Activated CD4-positive, alpha-beta T cell treated with anti-CD3 and anti-CD28 coated beads, Interleukin-2, amount 50 U/mL, for 1 hour (primary cell): ENCODE measurements around the gene KIAA1958.

ENCODE experiments used
- DNase-seq: peaks from one replicate; pipeline ENCODE4 v3.0.0-alpha.2; 2020

The KIAA1958 gene

DNA sequence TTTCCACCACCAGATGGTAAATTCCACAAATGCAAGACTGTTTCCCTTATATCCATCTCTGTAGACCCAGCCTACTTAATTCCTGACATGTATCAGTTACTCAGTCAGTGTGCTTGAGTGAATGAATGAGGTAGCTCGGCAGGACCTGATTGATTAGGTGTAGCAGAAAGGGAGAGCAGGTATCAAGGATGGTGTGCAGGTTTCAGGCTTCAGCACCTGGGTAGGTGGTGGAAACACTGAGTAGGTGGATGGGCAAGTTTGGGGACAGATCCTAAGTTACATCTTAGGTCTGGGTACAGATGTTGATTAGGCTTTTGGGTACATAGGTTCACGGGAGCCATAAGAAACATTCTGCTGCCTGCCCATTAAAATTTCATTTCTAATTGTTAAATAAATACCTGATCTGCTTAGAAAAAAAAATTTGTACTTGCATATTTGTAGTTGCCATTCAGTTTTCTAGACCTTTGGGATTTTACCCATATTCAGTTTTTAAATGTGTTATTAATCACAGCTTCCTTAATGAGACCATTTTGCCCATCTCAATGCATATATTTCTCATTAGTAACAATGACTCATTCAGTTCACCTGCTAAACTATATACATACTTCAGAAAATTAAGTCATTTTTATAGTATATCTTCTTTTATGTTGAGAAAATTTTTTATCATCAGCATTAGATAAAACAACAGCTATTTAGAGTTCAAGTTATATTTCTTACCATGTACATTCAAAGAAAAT is 119.5 kb downstream of the KIAA1958 start:
- no peak for DNase-seq

DNA sequence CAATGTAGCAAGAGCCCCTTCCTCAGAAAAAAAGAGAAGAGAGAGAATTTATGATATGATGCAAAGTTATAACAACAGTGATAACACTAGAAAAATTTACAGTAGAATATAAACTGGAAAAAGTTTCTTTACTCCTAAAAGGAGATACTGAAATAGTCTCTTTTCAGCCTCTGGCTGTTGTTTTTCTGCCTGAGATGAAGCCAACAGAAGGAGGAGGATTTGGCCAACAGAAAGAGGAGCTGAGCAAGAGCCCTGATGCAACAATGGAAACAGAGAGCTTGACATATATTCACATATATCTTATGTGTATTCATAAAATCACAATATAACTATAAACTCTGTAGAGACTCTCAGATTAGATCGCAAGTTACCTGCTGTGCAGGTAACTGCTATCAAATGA is 122.2 kb downstream of the KIAA1958 start:
- no peak for DNase-seq

DNA sequence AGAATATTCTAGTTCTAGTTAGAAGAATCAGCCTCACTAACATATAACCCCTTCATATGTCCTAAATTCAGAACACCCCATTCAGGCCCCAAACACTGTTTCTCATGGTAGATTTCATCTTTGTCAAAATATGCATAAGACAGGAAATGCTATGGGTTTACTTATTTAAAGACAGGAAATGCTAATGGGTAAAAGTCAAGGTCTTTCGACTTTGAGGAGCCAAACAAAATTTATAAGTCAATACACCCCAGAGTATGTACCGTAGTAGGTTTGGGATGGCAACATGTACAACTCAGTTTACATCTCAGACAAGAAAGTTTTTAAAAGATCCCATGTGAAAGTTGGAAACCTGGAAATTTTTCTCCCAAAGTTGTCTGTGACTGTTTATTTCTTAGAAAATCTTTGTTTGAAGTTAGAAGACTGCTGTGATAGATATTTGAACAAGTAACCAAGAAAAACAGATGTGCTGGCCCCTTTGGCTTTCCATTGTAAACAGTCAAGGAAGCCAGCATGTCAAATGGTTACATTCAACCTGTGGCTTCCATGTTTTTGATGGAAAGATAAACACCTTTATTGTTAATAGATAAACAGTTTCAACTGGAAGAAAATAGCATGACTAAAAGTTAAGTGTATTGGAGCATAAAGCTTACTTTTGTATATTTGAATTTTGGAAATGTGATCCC is 129.1 kb downstream of the KIAA1958 start:
- no peak for DNase-seq

DNA sequence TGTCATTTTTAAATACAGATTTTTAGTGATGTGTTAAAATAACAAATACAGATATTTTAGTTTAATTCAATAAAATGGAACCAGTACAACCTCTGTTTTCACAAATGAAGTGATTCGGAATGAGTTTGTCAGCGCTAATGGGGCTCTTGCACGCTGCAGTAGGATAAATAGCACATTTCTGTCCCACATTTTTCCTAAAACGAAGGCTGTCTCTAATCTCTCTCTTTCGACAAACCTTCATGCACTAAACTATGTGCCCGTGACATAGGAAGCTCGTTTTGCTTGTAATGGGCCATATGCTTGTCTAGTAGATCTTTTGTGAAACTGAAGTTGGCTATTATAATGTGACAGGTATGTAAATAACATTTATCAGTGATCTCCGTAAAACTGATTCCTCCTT is 130.7 kb downstream of the KIAA1958 start:
- no peak for DNase-seq

DNA sequence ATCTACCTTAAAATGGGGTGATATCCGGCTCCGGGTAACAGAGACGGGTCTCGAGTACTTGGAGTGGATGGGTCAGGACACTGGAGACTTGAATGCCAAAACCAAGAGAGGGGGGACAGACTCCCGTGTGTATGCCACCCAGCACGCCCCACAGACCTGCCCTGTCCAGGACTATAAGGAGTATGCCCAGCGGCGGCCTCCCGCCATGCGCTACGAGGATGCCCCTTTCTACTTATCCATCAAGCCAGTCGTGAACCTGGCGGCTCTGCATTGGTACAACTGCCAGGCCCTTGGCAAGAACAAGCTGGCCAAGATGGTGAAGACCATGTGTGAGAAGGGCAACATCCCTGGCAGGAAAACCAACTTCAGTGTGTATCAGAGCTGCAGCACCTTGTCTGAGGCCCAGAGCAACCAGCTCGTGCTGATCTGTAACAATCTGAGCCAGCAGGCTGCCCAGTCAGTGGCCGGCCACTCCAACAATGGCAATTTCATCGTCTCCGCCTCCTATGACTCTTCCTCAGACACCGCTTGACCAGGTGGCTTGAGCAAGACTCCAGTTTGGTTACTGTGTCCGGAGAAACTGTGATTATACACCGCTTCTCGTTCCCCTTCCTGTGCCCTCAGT is 131.9 kb downstream of the KIAA1958 start:
- no peak for DNase-seq

DNA sequence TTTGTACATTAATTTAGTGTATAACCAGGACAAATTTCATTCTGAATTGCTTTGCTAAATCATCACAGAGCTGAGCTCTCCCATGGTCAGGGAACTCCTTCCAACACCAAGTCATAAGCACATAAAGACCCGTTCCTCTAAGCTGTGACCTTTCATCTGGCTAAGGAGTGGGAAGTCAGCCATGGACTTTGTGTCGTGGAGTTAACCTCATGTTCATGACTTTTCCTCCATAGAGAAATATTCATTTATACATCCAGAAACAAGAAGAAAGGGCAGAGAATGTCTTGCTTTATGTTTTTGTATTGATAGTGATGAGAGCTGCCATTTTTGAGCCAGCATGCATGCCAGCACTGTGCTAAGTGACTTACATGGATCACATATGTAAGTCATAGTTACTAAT is 133.8 kb downstream of the KIAA1958 start:
- no peak for DNase-seq

DNA sequence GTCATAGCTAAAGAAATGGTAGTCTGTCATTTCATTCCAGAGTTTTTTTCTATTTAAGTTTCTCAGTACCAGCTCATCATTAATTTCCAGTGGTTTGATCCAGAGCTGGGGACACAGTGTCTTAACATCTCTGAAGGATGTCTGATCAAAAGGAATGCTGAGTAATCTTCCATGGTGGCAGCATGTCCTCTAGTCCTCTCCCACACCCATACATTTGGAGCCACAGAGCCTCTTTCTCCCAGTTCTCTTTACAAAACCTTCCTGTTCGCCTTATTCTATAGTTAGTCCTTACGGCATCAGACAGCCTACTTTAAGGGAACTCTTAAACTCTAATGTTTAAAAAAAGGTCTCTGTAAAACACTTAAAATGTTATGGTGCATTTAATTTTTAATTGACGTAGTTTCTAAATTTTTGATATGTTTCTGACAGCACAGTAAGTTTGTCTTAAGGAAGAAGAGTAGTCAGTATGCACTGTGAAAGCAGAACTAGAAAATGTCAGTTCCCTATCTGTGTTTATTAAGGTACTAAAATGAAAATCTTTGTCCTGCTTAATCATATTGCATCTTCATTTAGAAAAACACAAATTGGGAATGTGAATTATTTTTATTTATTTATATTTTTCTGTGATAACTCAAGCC is 134.5 kb downstream of the KIAA1958 start:
- no peak for DNase-seq

DNA sequence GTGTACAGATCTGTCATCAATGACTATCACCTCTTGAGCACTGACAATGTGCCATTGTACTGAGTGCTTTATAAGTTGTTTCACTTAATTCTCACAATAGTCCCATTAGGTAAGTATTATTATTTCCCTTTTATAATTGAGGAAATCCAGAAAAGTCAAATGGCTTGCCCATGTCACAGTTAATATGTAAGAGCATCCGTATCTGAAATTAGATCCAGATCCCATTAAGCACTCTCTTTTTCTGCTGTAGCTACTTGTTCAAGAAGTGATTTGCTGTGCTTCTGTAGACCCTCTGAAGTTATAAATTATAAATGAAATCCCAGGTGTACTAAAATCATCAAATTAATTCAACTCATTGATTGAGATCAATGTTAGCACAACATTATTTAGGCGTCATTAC is 136.6 kb downstream of the KIAA1958 start:
- no peak for DNase-seq

DNA sequence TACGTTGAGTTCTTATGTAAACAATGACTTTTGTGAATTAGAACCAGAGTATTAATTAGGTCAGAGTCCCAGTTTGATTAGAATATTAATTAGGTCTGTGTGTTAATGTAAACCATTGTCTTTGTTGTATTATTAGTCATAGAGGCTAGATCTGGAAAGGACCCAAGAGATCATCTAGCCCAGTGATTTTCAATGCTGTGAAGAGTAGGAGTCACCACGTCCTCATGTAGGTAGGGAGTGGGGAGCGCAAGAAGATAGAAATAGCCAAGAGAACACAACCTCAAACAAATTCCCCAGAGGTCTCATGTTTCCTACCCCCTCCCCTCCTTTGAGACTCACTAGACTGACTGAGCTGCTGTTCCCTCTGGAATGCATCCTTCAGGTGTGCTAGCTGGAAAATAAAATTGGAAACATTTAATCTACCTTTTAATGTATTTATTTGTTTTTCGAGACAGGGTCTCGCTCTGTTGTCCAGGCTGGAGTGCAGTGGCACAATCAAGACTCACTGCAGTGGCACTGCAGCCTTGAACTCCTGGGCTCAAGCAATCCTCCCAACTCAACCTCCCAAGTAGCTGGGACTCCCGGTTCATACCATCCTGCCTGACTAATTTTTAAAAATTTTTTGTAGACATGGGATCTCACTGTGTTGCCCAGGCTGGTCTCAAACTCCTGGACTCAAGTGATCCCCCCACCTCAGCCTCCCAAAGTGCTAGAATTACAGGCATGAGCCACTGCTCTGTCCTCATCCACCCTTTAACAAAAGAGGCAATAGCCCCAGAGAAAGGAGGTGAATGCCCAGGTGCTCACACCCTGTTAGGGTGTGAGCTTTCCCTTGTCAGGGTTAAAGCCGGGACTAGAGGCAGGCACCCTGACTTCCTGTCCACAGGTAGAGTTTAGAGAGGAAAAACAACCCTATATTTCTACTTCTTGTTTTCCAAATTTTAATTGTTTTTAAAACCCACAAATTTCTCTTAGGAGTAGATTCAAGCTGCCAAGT is 138.4 kb downstream of the KIAA1958 start:
- DNase-seq, result no peak

DNA sequence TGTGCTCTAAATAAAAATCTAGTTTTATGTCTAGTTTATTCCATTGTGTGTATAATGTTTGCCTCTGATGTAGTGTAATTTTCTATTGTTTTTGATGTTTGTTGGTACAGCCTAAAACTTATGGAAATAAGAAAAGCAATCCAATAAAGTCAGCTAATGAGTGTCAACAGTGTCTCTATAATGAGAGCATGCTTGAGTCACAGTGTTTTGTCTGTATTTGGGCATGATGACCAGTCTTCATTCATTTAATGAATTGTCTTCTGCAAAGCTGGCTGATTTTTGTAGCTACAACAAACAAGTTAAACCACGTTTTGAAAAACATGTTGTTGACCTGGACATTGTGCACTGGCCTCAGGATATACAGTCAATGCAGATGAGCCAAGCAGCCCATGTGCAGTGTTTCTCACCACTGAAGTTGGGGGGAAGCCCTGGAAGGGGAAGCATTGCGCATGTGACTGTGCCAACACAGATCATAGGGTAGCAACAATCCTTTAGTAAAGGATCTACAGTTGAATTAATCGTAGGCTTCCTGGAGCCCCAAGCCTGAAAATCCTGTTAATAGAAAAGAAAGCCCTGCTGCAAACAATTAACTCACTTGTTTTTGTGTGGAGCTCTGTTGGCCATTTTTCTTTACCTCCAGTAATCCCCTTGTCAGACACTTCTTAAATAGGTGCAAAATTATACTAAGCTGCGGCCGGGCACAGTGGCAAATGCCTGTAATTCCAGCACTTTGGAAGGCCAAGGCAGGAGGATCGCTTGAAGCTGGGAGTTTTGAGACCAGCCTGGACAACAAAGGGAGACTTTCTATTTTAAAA is 143.3 kb downstream of the KIAA1958 start:
- no peak for DNase-seq

DNA sequence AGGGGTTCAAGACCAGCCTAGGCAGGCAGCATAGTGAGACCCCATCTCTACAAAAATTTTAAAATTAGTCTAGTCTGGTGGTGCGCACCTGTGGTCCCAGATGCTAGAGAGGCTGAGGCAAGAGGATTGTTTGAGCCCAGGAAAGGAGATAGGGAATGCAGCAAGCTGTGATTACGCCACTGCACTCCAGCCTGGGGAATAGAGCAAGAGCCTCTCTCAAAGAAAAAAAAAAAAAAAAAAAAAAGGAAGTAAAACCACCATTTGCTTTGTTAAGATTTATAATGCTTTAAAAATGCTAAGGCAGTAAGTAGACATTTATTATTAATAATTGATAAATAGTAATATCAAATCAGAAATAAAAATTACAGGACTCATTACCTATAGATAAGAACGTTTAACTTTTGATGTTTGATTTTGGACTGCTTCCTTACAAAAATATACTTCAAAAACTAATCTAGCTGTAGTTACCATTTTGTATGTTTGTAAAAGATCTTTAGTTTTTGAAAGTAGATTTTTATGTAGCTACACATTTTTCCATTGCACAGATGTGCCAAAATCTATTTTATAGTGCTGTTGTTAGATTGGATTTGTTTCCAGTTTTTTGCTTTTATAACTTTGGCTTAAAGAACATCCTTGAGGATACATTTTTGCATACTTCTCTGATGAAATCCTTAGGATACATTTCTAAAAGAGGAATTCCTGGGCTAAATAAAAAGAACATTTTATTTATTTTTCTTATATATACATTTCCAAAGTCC is 144.9 kb downstream of the KIAA1958 start:
- DNase-seq, result no peak

DNA sequence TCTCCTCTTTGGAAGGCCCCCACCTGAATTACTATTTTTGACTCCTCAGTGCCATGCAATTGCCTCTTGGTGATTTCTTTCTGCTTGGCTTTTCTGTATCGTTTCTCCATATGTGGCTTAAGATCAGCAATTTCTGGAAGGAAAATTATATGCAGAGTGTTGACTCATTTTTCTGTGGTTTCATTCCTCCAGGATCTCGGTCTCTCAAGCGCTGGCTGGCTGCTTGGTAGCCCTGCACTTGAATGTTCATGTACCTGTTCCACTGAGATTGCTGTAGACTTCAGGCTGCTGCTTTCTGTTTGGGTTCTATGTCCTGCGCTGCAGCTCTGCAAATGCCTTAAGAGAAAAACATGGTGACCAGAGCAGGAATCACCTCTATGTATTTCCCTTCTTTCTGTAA is 153.7 kb downstream of the KIAA1958 start:
- no peak for DNase-seq

DNA sequence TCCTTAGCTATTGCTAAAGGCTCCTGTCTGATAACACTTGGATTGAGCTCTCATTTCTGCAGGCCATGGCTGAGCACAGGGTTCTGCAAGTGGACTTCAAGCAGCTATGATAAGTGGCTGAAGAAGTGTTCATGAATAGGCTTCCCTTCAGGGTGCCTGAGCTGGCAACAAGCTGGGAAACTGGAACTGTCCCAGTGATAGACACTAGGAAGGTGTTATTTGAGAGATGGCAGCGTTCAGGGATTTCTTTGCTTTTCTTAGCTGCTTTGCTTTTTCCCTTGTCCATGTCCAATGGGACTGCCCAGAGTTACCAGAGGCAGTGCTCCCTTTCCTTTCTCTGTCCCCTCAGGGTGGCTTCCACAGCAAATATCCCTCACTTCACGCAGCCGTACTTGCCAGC is 155.5 kb downstream of the KIAA1958 start:
- DNase-seq, result no peak

DNA sequence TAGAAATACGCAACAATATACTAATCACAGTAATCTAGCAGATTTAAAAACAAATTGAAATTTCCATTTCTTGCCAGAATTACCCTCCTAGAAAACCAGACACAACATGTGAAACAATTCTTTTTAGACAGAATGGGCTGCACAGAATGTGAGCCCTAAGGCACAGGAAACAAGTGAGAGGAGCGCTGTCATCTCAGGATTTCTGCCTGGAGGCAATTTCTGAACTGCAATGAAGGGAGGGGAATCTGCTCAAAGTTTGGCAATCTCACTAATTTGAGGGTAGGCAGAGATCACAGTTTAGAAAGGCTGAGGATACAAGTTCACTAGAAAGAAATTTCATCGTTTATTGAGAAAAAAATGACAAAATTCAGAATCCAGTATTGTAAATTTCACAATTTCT is 161.0 kb downstream of the KIAA1958 start:
- DNase-seq, result no peak

DNA sequence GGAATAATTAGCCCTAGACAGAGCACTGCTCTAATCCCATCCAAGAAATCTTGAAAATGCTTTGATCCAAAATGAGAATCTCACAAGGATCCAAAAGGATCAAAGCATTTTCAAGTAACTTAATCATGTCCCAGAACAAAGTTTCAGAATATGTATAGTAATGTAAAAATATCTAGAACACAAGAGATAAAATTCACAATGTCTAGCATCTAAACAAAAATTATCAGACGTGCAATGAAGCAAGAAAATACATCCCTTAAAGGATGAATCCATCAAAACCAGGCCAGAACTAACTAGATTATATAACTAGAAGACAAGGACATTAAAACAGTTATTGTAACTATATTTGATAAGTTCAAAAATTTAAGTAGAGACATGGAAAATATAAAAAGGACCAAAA is 162.0 kb downstream of the KIAA1958 start:
- no peak for DNase-seq

DNA sequence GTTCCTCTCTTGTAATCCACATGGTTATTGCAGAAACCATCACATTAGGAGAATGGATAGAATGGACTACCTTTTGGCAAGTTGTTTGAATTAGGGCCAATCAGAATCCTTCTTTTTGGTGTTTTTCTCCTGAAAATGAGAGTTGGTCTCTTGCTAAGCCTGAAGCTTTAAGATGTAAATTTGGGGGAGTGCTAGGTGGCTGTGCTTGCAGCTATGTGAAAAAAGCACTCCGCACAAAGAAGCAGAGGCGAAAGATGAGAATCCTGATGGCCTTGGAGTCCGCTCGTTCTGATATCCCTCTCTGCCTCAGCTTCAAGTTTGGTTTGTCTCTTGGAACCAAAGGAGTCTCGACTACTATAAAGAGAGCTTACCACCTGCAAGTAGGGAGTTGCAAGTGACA is 167.7 kb downstream of the KIAA1958 start:
- DNase-seq, result no peak

DNA sequence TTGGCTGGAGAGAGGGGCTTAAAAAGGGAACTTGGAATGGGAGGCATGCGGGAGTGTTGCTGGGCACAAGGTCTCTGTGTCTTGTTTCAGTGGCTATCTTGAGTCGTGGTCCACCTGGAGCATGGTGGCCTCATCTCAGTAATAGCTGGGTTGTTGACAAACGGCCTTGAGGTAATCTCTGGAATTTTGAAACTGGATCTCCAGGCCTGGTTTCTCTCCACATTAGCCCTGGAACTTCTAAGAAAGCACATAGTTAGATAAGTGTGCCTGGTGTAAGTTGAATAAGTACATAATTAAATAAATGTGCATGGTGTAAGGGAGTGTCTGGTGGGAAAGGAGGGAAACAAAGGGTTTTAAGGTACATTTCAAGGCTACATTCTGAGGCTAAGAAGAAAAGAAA is 169.0 kb downstream of the KIAA1958 start:
- no peak for DNase-seq

DNA sequence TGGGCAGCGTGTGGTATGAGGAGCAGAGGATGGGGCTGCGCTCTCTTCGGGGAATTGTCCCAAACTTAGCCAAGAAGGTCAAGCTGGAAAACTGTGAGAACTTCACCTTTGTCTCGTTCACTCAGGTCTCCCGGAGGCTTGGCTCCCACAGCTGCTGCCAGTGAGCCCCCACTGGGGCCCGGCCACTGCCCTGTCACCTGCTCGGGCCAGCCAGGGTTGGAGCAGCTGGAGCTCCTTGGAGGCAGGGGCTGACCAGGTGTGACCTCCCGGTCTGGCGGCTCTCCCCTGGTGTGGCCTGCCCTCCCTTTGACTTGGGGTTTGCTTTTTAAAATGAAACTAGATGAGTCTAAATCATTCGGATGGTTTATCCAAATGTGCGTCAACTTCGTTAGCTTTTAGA is 173.3 kb downstream of the KIAA1958 start:
- no peak for DNase-seq

DNA sequence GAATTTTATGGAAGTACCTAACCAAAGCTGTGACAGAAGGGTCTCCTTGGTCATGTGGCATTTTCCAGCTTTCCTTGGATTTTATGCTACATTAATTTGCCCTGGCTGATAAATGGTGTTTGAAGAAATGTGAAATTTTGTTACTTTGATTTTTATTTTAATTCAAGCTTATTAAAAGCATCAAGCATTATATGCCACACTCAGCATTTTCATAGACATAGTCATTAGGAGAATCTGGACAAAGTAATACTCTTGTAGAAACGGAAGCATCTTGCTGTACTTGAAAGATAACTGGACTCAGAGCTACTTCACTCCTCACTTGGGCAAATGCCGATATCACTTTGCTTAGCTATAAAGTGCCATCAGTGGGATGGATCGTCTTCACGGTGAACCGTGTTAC is 177.1 kb downstream of the KIAA1958 start:
- no peak for DNase-seq

DNA sequence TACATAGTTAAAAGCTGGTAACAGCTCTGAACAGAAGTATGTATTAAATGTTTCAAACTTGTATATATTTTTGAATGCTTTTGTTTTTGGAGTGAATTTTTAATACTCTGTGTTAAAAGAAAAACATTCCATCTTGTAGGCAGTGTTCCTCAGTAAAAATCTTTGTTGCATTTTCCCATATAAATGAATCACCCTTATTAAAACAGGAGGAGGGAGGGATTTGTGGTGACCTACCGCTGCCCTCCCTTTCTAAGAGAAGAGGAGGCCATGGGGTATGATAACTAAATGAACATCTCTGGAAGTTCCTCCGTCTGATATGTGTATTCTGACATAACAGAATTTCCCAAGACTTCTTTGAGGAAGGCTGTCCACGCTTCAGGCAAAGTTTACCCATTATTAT is 177.9 kb downstream of the KIAA1958 start:
- no peak for DNase-seq

DNA sequence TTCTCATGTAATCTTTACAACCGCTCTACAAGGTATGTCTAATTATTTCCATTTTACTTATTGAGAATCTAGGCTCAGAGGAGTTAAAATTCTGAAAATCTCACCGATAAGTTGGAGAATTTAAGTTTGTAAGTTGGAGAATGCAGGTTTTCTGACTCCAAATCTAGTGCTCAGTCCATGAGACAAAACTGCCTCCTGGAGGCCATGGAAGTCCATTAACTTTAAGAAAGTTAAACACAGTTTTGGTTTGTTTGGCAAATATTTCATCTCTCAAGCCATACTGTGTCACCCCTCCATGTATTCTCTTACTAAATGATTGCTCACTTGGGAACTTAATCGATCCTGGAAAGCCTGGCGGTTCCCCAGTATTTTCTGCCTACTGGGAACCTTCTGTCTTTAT is 178.7 kb downstream of the KIAA1958 start:
- DNase-seq, result no peak
